ENCODE data around the gene PRKG1. TPM values are rescaled to one million over a fixed set of nuclear protein-coding genes. Genes with fewer than 3 reads are reported as not detected.

PRKG1 gene
- total and polyA plus RNA-seq, 7 donors, result 4.5 to 49.0 (median 31.7) TPM

- Histone ChIP-seq H3K4me3 (no peak overlapping the region), H3K27me3 (ENCODE audit: insufficient read depth in 3 of 3, low read length in 2 of 3) (no peaks in the 10 kb centered on the region), H3K36me3 (ENCODE audit: insufficient read depth in 1 of 2, low read depth in 1 of 2) (no peaks in the 10 kb centered on the region), H3K9me3 (no peaks in the 10 kb centered on the region), H3K27ac (no peak overlapping the region), H3K4me1 (no peaks in the 10 kb centered on the region)
- no peak for DNase-seq
- 75 to 78% (median 78%) methylated on average over 2 of the region's 2 CpGs for WGBS, 3 donors
- ATAC-seq, result no peak
- intact Hi-C loops (cut with DNase I), result no loop called here
- TF ChIP-seq CTCF (IDR thresholded peaks at IDR 0.05), result no peak
Observed at GRCh38 chr10:51846856-51847506, 772.7 kb downstream of the PRKG1 start.

- no peak overlapping the region for H3K4me3 ChIP-seq
- no peak for DNase-seq
- TF ChIP-seq CTCF (IDR thresholded peaks at IDR 0.05), result no peak
- intact Hi-C loops (cut with DNase I), result loop anchor here in 1 of 2 donors (10.0 kb wide), 1 partner anchor 127 kb away; no protein-coding TSS in a partner anchor
- peaks cover 6% of the 10 kb centered on the region for H3K9me3 ChIP-seq
- no peaks in the 10 kb centered on the region for H3K36me3 ChIP-seq (ENCODE audit: insufficient read depth in 1 of 2, low read depth in 1 of 2)
- no peak overlapping the region for H3K27ac ChIP-seq
- H3K4me1 ChIP-seq, result peaks cover 4% of the 10 kb centered on the region
- H3K27me3 ChIP-seq (ENCODE audit: insufficient read depth in 3 of 3, low read length in 2 of 3), result no peaks in the 10 kb centered on the region
- ATAC-seq, result no peak
Observed at GRCh38 chr10:51852297-51852696, 778.0 kb downstream of the PRKG1 start.

- no peaks in the 10 kb centered on the region for H3K27me3 ChIP-seq (ENCODE audit: insufficient read depth in 3 of 3, low read length in 2 of 3)
- H3K9me3 ChIP-seq, result peaks cover 6% of the 10 kb centered on the region
- no peaks in the 10 kb centered on the region for H3K36me3 ChIP-seq (ENCODE audit: insufficient read depth in 1 of 2, low read depth in 1 of 2)
- no peak overlapping the region for H3K27ac ChIP-seq
- peaks cover 32% of the 10 kb centered on the region for H3K4me1 ChIP-seq
- DNase-seq (no peak), ATAC-seq (no peak)
- H3K4me3 ChIP-seq, result no peak overlapping the region
- 46 to 59% (median 53%) methylated on average over 4 of the region's 4 CpGs for WGBS, 3 donors
- intact Hi-C loops (cut with DNase I), result loop anchor here (5.0 to 10.0 kb wide), 2 partner anchors 133 to 155 kb away; no protein-coding TSS in a partner anchor
- no peak for TF ChIP-seq CTCF (IDR thresholded peaks at IDR 0.05)
Observed at GRCh38 chr10:51857305-51857704, 783.0 kb downstream of the PRKG1 start.

GRCh38 chr10:51860257-51860656, 786.0 kb downstream of the PRKG1 start:
- no peak overlapping the region for H3K4me3 ChIP-seq
- intact Hi-C loops (cut with DNase I), result no loop called here
- WGBS, 3 donors, result 13 to 28% (median 20%) methylated on average over 4 of the region's 4 CpGs
- H3K27ac ChIP-seq, result peak overlapping the region; percentile 78
- H3K4me1 ChIP-seq, result peaks cover 33% of the 10 kb centered on the region
- peak; percentile 85 to 95 (median 90) for ATAC-seq
- peaks cover 6% of the 10 kb centered on the region for H3K9me3 ChIP-seq
- DNase-seq, result peak in 1 of 2 donors; percentile 30
- no peak for TF ChIP-seq CTCF (IDR thresholded peaks at IDR 0.05)
- H3K36me3 ChIP-seq (ENCODE audit: insufficient read depth in 1 of 2, low read depth in 1 of 2), result no peaks in the 10 kb centered on the region
- H3K27me3 ChIP-seq (ENCODE audit: insufficient read depth in 3 of 3, low read length in 2 of 3), result no peaks in the 10 kb centered on the region

GRCh38 chr10:51861051-51861450, 786.8 kb downstream of the PRKG1 start:
- TF ChIP-seq CTCF (IDR thresholded peaks at IDR 0.05), result no peak
- ATAC-seq (no peak), DNase-seq (no peak)
- 47 to 63% (median 56%) methylated on average over 1 of the region's 1 CpG for WGBS, 3 donors
- intact Hi-C loops (cut with DNase I), result no loop called here
- Histone ChIP-seq H3K27me3 (ENCODE audit: insufficient read depth in 3 of 3, low read length in 2 of 3) (no peaks in the 10 kb centered on the region), H3K9me3 (peaks cover under 1% of the 10 kb centered on the region), H3K4me1 (peaks cover 33% of the 10 kb centered on the region), H3K36me3 (ENCODE audit: insufficient read depth in 1 of 2, low read depth in 1 of 2) (no peaks in the 10 kb centered on the region), H3K4me3 (no peak overlapping the region), H3K27ac (peak overlapping the region; percentile 78)
